HEK293 (cell line): ENCODE data around the gene PLCG1.

Experiments used
- CTCF ChIA-PET: fragments of 350-600 bp; formaldehyde crosslinking; extraction: SDS; loops from one replicate; lab custom pipeline; 2021; ENCODE audit warnings: antibody characterized with exemption; lab: Yijun Ruan, JAX
- POLR2A ChIA-PET: fragments of 300-600 bp; formaldehyde crosslinking; extraction: SDS; loops from one replicate; lab custom pipeline; 2020; ENCODE audit warnings: antibody characterized with exemption, inconsistent platforms; lab: Yijun Ruan, JAX
- H3K27ac ChIP-seq: fragments of 200-500 bp; sonication (Bioruptor generic); 2 replicates; pipeline ENCODE4 v1.5.1; 2014; ENCODE audit warnings: low read depth, low read length, control low read depth, inconsistent platforms; ENCODE audit errors: extremely low read depth
- H3K36me3 ChIP-seq, 2 experiments: fragments of 200-500 bp in 1 of 2; sonication (Bioruptor generic) in 1 of 2; 1 replicate in 1 of 2; 2 replicates in 1 of 2; pipeline ENCODE4 v1.5.1; 2014 to 2017; ENCODE audit warnings: inconsistent platforms in 2 of 2, low read length in 2 of 2; ENCODE audit not compliant: control insufficient read depth in 2 of 2, insufficient read depth in 1 of 2
- H3K4me1 ChIP-seq: fragments of 200-500 bp; sonication (Bioruptor generic); 2 replicates; pipeline ENCODE4 v1.5.1; 2014; ENCODE audit warnings: mild to moderate bottlenecking, low read length, inconsistent platforms; ENCODE audit not compliant: control insufficient read depth, insufficient read depth
- H3K4me3 ChIP-seq: 2 replicates; pipeline ENCODE4 v1.5.1; 2011; ENCODE audit warnings: low read depth, mild to moderate bottlenecking, control low read depth, low read length, moderate library complexity
- H3K9me3 ChIP-seq: fragments of 200-500 bp; sonication (Bioruptor generic); 2 replicates; pipeline ENCODE4 v1.5.1; 2014; ENCODE audit warnings: low read depth, low read length, inconsistent platforms; ENCODE audit not compliant: control insufficient read depth, insufficient read depth
- HOXC10 ChIP-seq: sonication (generic); formaldehyde crosslinking; IDR thresholded peaks from 2 replicates; pipeline ENCODE4 v1.8.1; 2023; ENCODE audit warnings: mild to moderate bottlenecking, missing genetic modification reagents
- KLF1 ChIP-seq: fragments of 450-650 bp; formaldehyde crosslinking; IDR thresholded peaks from 2 replicates; pipeline ENCODE4 v1.5.1; 2016; ENCODE audit warnings: missing biosample characterization, missing genetic modification characterization
- KLF9 ChIP-seq: fragments of 450-650 bp; formaldehyde crosslinking; IDR thresholded peaks from 2 replicates; pipeline ENCODE4 v1.5.1; 2016; ENCODE audit warnings: missing biosample characterization, missing genetic modification characterization, low read depth
- PRDM6 ChIP-seq: fragments of 450-650 bp; formaldehyde crosslinking; IDR thresholded peaks from 2 replicates; pipeline ENCODE4 v1.5.1; 2017; ENCODE audit warnings: missing biosample characterization, missing genetic modification characterization
- SP2 ChIP-seq: fragments of 450-650 bp; formaldehyde crosslinking; IDR thresholded peaks from 2 replicates; pipeline ENCODE4 v1.5.1; 2016; ENCODE audit warnings: missing biosample characterization, missing genetic modification characterization
- SP7 ChIP-seq: fragments of 450-650 bp; formaldehyde crosslinking; IDR thresholded peaks from 2 replicates; pipeline ENCODE4 v1.5.1; 2016; ENCODE audit warnings: missing biosample characterization, missing genetic modification characterization
- YY1 ChIP-seq: fragments of 450-650 bp; formaldehyde crosslinking; IDR thresholded peaks from 2 replicates; pipeline ENCODE4 v1.5.1; 2018; ENCODE audit warnings: missing biosample characterization, missing genetic modification characterization
- ZNF146 ChIP-seq: fragments of 450-650 bp; formaldehyde crosslinking; IDR thresholded peaks from 2 replicates; pipeline ENCODE4 v1.5.1; 2016; ENCODE audit warnings: missing biosample characterization, missing genetic modification characterization
- ZNF175 ChIP-seq: fragments of 450-650 bp; formaldehyde crosslinking; IDR thresholded peaks from 2 replicates; pipeline ENCODE4 v1.5.1; 2016; ENCODE audit warnings: missing biosample characterization, missing genetic modification characterization
- ZNF184 ChIP-seq: fragments of 450-650 bp; IDR thresholded peaks from 2 replicates; pipeline ENCODE4 v1.5.1; 2018; ENCODE audit warnings: missing biosample characterization, mild to moderate bottlenecking, missing genetic modification characterization
- ZNF19 ChIP-seq: fragments of 450-650 bp; formaldehyde crosslinking; IDR thresholded peaks from 2 replicates; pipeline ENCODE4; 2016; ENCODE audit warnings: missing biosample characterization, missing genetic modification characterization, low read depth
- ZNF48 ChIP-seq: fragments of 450-650 bp; formaldehyde crosslinking; IDR thresholded peaks from 2 replicates; pipeline ENCODE4 v1.5.1; 2016; ENCODE audit warnings: missing biosample characterization, missing genetic modification characterization
- ZNF501 ChIP-seq: fragments of 450-650 bp; formaldehyde crosslinking; IDR thresholded peaks from 2 replicates; pipeline ENCODE4 v1.5.1; 2016; ENCODE audit warnings: missing biosample characterization, missing genetic modification characterization
- ZNF549 ChIP-seq: fragments of 450-650 bp; IDR thresholded peaks from 2 replicates; pipeline ENCODE4 v1.5.1; 2018; ENCODE audit warnings: missing biosample characterization, missing genetic modification characterization, mild to moderate bottlenecking, inconsistent platforms, moderate library complexity
- ZNF629 ChIP-seq: fragments of 450-650 bp; formaldehyde crosslinking; IDR thresholded peaks from 2 replicates; pipeline ENCODE4 v1.5.1; 2017; ENCODE audit warnings: missing biosample characterization, missing genetic modification characterization
- ZNF664 ChIP-seq: fragments of 450-650 bp; formaldehyde crosslinking; IDR thresholded peaks from 2 replicates; pipeline ENCODE4 v1.5.1; 2016; ENCODE audit warnings: missing biosample characterization, missing genetic modification characterization
- ZNF701 ChIP-seq: fragments of 450-650 bp; formaldehyde crosslinking; IDR thresholded peaks from 2 replicates; pipeline ENCODE4 v1.5.1; 2016; ENCODE audit warnings: missing biosample characterization, missing genetic modification characterization
- ZNF707 ChIP-seq: fragments of 450-650 bp; formaldehyde crosslinking; IDR thresholded peaks from 2 replicates; pipeline ENCODE4 v1.5.1; 2016; ENCODE audit warnings: missing biosample characterization, missing genetic modification characterization
- TF ChIP-seq, protein P1 (sequence below): fragments of 450-650 bp; formaldehyde crosslinking; IDR thresholded peaks from 2 replicates; pipeline ENCODE4 v1.5.1; 2016; ENCODE audit warnings: missing biosample characterization, missing genetic modification characterization
- TF ChIP-seq, protein P2 (sequence below): fragments of 450-650 bp; formaldehyde crosslinking; IDR thresholded peaks from 2 replicates; pipeline ENCODE4 v1.5.1; 2016; ENCODE audit warnings: missing biosample characterization, missing genetic modification characterization
- TF ChIP-seq, protein P3 (sequence below): fragments of 450-650 bp; formaldehyde crosslinking; IDR thresholded peaks from 2 replicates; pipeline ENCODE4 v1.5.1; 2017; ENCODE audit warnings: missing biosample characterization, missing genetic modification characterization

The PLCG1 gene

GRCh38 chr20:41214202-41214601 lies 76.9 kb downstream of the PLCG1 start (continued):
- TF ChIP-seq, protein P1, sequence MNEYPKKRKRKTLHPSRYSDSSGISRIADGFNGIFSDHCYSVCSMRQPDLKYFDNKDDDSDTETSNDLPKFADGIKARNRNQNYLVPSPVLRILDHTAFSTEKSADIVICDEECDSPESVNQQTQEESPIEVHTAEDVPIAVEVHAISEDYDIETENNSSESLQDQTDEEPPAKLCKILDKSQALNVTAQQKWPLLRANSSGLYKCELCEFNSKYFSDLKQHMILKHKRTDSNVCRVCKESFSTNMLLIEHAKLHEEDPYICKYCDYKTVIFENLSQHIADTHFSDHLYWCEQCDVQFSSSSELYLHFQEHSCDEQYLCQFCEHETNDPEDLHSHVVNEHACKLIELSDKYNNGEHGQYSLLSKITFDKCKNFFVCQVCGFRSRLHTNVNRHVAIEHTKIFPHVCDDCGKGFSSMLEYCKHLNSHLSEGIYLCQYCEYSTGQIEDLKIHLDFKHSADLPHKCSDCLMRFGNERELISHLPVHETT (tag by site-specific recombination), result no peak
- TF ChIP-seq ZNF48 (tag by site-specific recombination) (no peak), PRDM6 (tag by site-specific recombination) (no peak), YY1 (no peak), ZNF184 (tag by site-specific recombination) (no peak)
- TF ChIP-seq, all 188 proteins: peak for 0

DNA sequence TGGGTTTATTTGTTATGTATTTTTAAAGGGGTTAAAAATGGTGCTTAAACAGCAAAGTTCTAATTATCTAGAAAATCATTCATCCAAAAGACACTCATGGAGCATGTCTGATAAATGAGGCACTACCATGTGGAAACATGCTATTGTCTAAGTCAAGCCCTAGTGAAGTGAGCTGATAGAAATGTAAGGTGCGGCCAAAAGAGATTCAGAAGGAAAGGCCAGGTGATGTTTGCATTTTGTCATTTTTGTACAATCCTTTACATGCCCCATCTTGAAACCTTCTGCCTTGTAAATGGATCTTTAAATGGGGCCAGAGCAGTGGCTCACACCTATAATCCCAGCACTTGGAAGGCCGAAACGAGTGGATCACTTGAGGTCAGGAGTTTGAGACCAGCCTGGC lies 77.3 kb downstream of the PLCG1 start:
- CTCF ChIA-PET, result interaction anchor here (0.9 to 2.0 kb wide), 3 partner anchors 10 to 126 kb away, joined by 3 to 5 read pairs (median 4); partner anchors contain the start of gene LPIN3
- no peak overlapping the region for H3K4me3 ChIP-seq
- H3K36me3 ChIP-seq, result no peaks in the 10 kb centered on the region
- 0 out of 2 replicates have a peak, but pooled peaks cover 5% of the 10 kb centered on the region for H3K4me1 ChIP-seq
- H3K9me3 ChIP-seq, result no peaks in the 10 kb centered on the region
- H3K27ac ChIP-seq, result no peak overlapping the region
- TF ChIP-seq ZNF664 (tag by site-specific recombination) (no peak), ZNF701 (no peak), SP7 (tag by site-specific recombination) (no peak)
- POLR2A ChIA-PET, result no interaction called here

- Histone ChIP-seq H3K4me1 (0 out of 2 replicates have a peak, but pooled peaks cover 5% of the 10 kb centered on the region), H3K27ac (no peak overlapping the region), H3K9me3 (no peaks in the 10 kb centered on the region), H3K36me3 (no peaks in the 10 kb centered on the region), H3K4me3 (no peak overlapping the region)
- ChIA-PET POLR2A (no interaction called here), CTCF (interaction anchor here (0.7 to 1.2 kb wide), 2 partner anchors 37 to 44 kb away, joined by 3 read pairs; no protein-coding TSS in a partner anchor)
- TF ChIP-seq KLF1 (no peak), ZNF501 (tag by site-specific recombination) (no peak), ZNF629 (no peak), ZNF175 (tag by site-specific recombination) (no peak), KLF9 (tag by site-specific recombination) (no peak), ZNF549 (tag by site-specific recombination) (no peak), ZNF707 (no peak), HOXC10 (CRISPR knock-in tag) (no peak), SP2 (tag by site-specific recombination) (no peak), ZNF146 (no peak), ZNF48 (tag by site-specific recombination) (no peak), ZNF19 (no peak)
- TF ChIP-seq, protein P2, sequence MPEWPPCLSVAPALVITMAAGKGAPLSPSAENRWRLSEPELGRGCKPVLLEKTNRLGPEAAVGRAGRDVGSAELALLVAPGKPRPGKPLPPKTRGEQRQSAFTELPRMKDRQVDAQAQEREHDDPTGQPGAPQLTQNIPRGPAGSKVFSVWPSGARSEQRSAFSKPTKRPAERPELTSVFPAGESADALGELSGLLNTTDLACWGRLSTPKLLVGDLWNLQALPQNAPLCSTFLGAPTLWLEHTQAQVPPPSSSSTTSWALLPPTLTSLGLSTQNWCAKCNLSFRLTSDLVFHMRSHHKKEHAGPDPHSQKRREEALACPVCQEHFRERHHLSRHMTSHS (tag by site-specific recombination), result no peak
- TF ChIP-seq, protein P3, sequence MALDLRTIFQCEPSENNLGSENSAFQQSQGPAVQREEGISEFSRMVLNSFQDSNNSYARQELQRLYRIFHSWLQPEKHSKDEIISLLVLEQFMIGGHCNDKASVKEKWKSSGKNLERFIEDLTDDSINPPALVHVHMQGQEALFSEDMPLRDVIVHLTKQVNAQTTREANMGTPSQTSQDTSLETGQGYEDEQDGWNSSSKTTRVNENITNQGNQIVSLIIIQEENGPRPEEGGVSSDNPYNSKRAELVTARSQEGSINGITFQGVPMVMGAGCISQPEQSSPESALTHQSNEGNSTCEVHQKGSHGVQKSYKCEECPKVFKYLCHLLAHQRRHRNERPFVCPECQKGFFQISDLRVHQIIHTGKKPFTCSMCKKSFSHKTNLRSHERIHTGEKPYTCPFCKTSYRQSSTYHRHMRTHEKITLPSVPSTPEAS (tag by site-specific recombination), result no peak
These were observed 80.1 kb downstream of the PLCG1 start for GRCh38 chr20:41217422-41217821.
